Upper lobe of right lung (tissue), 1 donor: ENCODE data around the gene ZNRD2. TPM values are rescaled to one million over a fixed set of nuclear protein-coding genes. Genes with fewer than 3 reads are reported as not detected.

Experiments
- ATAC-seq: fragments of 200-7000 bp; cut with Tn5 transposase; one replicate; pipeline ENCODE4 v1.9.1; 2020; ENCODE audit warnings: mild to moderate bottlenecking, moderate library complexity
- DNase-seq: peaks from one replicate; pipeline ENCODE4 v3.0.0-alpha.2; 2020
- H3K27ac ChIP-seq: fragments of 200-600 bp; one replicate; pipeline ENCODE4 v1.8.0; 2022
- H3K27me3 ChIP-seq: fragments of 200-600 bp; one replicate; pipeline ENCODE4 v1.8.0; 2022; ENCODE audit warnings: mild to moderate bottlenecking
- H3K36me3 ChIP-seq: fragments of 200-600 bp; one replicate; pipeline ENCODE4 v1.8.0; 2022
- H3K4me1 ChIP-seq: fragments of 200-600 bp; one replicate; pipeline ENCODE4 v1.8.0; 2022
- H3K4me3 ChIP-seq: fragments of 200-600 bp; one replicate; pipeline ENCODE4 v1.8.0; 2022; ENCODE audit warnings: mild to moderate bottlenecking
- H3K9me3 ChIP-seq: fragments of 200-600 bp; one replicate; pipeline ENCODE4 v1.8.0; 2022
- intact Hi-C: fragments of 100-400 bp; cut with DNase I; formaldehyde crosslinking; loops from one replicate; pipeline ENCODE4 v1.11.0; 2022
- total RNA-seq: library from RNA; stranded (reverse); fragmentation: NEBNext Ultra II Directional; extraction: Animal tissue kit (Norgen Biotek cat#: 25700); gene quantifications from one replicate; pipeline ENCODE4 v1.2.1, GENCODE V29; 2021
- TF ChIP-seq, protein P1 (sequence below): fragments of 200-600 bp; IDR thresholded peaks from one replicate; pipeline ENCODE4 v1.8.0; 2022; ENCODE audit warnings: antibody characterized with exemption
- donor health status: DM: no; HTN: yes; CAD: no; lungs with severe emphysema.

The ZNRD2 gene
- total RNA-seq, 1 donor from 2014 or later: 24.0 TPM

DNA sequence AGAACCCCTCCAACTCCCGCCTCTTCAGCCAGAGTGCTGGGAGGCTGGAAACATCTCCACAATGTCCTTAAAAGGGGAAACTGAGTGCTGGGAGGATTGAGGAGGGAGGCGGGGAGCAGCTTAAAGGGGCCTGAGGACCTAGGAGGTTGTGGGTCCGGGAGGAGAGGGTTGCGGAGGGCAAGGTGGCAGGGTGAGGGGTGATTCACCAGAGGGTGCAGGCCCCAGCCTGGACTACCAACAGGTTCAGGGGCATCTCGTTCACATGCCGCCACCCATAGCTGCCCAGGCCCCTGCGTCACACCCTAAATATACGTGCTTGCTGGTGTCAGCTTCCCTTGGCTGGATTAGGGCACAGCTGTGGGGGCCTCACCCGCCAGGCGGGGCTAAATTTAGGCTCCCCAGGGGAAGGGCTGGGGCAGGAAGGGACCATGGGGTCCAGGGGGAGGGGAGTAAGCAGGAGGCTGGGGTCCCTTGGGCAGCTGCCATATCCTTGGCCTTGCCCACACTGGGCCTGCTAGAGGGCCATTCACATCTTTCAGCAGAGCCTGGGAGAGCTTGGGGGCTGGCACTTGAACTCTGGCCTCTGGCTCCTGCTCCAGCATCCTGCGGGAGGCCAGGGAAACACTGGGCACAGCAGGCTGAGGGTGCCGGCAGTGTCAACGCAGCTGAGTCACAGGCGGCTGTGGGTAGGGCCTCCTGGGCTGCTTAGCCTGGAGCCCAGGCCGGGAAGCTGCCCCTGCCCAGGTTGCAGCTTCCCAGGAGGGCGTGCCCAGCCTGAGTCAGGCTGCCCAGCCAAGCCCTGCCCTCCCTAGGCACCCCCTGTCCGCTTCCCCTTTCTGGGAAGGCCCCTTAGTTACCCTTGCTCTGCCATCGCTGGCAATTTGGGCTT lies 6.8 kb downstream of the ZNRD2 start:
- intact Hi-C loops: no loop called here

DNA sequence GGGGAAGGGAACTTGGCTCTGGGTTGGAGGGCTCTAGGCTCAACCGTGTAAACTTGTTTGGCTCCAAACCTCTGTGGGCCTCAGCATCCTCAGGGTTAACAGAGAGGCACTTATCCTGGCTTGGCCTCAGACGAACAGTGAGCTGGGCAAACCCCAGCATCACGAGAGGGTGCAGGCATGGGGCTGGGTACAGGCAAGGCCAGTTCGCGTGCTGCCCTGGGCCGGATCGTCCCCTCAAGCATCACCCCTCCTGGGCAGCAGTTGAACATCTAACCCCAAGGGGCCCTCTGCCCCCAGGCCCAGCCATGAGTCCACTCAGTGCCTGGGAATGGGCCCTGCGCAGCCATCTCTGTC lies 7.5 kb downstream of the ZNRD2 start:
- DNase-seq: no peak
- no peaks in the 10 kb centered on the region for H3K27me3 ChIP-seq
- no peaks in the 10 kb centered on the region for H3K9me3 ChIP-seq
- H3K36me3 ChIP-seq: peaks cover 32% of the 10 kb centered on the region
- H3K27ac ChIP-seq: peak overlapping the region; percentile 84
- intact Hi-C loops: no loop called here
- no peak for ATAC-seq
- peaks cover 41% of the 10 kb centered on the region for H3K4me1 ChIP-seq
- TF ChIP-seq, protein P1, sequence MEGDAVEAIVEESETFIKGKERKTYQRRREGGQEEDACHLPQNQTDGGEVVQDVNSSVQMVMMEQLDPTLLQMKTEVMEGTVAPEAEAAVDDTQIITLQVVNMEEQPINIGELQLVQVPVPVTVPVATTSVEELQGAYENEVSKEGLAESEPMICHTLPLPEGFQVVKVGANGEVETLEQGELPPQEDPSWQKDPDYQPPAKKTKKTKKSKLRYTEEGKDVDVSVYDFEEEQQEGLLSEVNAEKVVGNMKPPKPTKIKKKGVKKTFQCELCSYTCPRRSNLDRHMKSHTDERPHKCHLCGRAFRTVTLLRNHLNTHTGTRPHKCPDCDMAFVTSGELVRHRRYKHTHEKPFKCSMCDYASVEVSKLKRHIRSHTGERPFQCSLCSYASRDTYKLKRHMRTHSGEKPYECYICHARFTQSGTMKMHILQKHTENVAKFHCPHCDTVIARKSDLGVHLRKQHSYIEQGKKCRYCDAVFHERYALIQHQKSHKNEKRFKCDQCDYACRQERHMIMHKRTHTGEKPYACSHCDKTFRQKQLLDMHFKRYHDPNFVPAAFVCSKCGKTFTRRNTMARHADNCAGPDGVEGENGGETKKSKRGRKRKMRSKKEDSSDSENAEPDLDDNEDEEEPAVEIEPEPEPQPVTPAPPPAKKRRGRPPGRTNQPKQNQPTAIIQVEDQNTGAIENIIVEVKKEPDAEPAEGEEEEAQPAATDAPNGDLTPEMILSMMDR: no peak
- peak overlapping the region; percentile 66 for H3K4me3 ChIP-seq

More for the DNA sequence above, 6.8 kb downstream of the ZNRD2 start:
- Histone ChIP-seq H3K27me3 (no peaks in the 10 kb centered on the region), H3K36me3 (peaks cover 29% of the 10 kb centered on the region), H3K4me1 (peaks cover 42% of the 10 kb centered on the region), H3K4me3 (peak overlapping the region; percentile 66), H3K27ac (peak overlapping the region; percentile 84), H3K9me3 (no peaks in the 10 kb centered on the region)
- TF ChIP-seq, protein P1: no peak
- DNase-seq (peak; percentile 88), ATAC-seq (peak; percentile 56)

DNA sequence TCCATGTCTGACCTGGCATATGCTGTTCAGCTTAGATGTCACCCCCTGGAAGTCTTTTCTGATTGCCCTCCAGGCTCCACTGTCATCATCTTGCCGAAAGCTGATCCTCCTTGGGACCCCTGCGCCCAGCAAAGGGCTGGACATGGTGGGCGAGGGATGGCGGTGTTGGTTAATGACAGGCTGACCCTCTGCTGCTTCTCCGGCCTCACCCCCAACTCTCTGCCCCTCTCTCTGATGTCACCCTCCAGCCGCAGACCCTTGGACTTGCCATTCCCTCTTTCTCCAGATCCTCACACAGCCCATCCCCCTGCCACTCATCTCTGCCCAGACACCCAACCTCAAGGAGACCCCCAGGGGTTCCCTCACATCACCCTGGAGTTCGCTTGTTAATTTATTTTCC lies 7.9 kb downstream of the ZNRD2 start:
- H3K9me3 ChIP-seq: no peaks in the 10 kb centered on the region
- no peak for DNase-seq
- no peaks in the 10 kb centered on the region for H3K27me3 ChIP-seq
- no peak for ATAC-seq
- H3K4me3 ChIP-seq: peak overlapping the region; percentile 66
- H3K4me1 ChIP-seq: peaks cover 40% of the 10 kb centered on the region
- TF ChIP-seq, protein P1: no peak
- intact Hi-C loops: no loop called here
- peaks cover 32% of the 10 kb centered on the region for H3K36me3 ChIP-seq
- peak overlapping the region; percentile 84 for H3K27ac ChIP-seq

DNA sequence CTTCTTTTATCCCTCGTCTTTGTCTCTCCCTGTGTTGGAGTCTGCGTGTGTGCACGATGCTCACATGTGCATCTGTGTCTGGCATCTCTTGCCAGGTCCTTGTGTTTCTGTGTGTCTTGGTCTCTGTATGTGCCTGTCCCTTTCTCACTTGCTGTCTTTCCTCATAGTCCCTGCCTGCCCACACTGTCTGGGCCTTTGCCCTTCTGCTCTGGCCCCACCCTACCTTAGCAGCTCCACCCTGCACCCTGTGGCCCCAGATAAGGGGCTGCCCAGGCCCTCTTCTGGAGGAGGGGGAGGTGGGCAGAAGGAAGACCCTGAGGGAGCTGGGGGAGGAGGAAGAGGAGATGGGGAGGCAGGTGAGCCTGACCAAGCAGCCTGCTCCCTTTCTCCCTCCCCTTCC lies 8.4 kb downstream of the ZNRD2 start:
- ATAC-seq: no peak
- no peak for DNase-seq
- Histone ChIP-seq H3K9me3 (no peaks in the 10 kb centered on the region), H3K36me3 (peaks cover 32% of the 10 kb centered on the region), H3K27ac (no peak overlapping the region), H3K4me1 (peaks cover 35% of the 10 kb centered on the region), H3K27me3 (no peaks in the 10 kb centered on the region), H3K4me3 (no peak overlapping the region)
- TF ChIP-seq, protein P1: no peak
- intact Hi-C loops: no loop called here

DNA sequence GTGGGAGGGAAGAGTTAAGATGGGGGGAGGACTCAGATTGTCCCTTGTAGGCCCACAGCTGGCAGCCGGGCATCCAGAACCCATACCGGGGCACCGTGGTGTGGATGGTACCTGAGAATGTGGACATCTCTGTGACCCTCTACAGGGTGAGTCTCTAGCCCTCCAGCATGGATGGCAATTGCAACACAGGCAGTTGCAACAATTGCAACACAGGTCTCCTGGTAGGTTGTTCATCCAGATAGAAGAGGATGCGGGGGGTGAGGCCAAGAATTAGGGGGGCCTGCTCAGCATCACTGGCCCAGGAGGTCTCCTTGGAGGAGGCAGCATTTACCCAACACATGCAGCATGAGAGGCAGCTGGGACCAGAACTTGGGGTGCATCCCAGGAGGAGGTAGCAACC lies 9.0 kb downstream of the ZNRD2 start:
- H3K27ac ChIP-seq: no peak overlapping the region
- DNase-seq (no peak), ATAC-seq (no peak)
- no peaks in the 10 kb centered on the region for H3K27me3 ChIP-seq
- no peaks in the 10 kb centered on the region for H3K9me3 ChIP-seq
- peaks cover 32% of the 10 kb centered on the region for H3K36me3 ChIP-seq
- intact Hi-C loops: no loop called here
- H3K4me3 ChIP-seq: no peak overlapping the region
- peaks cover 31% of the 10 kb centered on the region for H3K4me1 ChIP-seq
- TF ChIP-seq, protein P1: no peak
